Hematopoietic multipotent progenitor cell treated with erythropoietin and hydrocortisone succinate and interleukin-3 and kit ligand, for 17 days (in vitro differentiated cells): Measurements from ENCODE around the gene MARCHF10.
"Not testable (repeated sequence)": the region's sequence is repeated elsewhere in the genome, so short reads cannot be mapped to it uniquely, and the experiment has no call there.

Source experiments
- DNase-seq: peaks from one replicate; pipeline ENCODE4 v3.0.0-alpha.2; 2015; ENCODE audit warnings: low spot score

Gene MARCHF10

GRCh38 chr17:62696256-62696655, 111.9 kb downstream of the MARCHF10 start:
- no peak for DNase-seq

- DNase-seq: peak; percentile 57
Measured at GRCh38 chr17:62695093-62695738, 112.9 kb downstream of the MARCHF10 start.

- no peak for DNase-seq
Measured at GRCh38 chr17:62693616-62694409, 114.3 kb downstream of the MARCHF10 start.

GRCh38 chr17:62692721-62693431, 115.2 kb downstream of the MARCHF10 start:
- peak; percentile 90 for DNase-seq

- peak; percentile 19 for DNase-seq
Measured at GRCh38 chr17:62692159-62692651, 115.9 kb downstream of the MARCHF10 start.

GRCh38 chr17:62691589-62691915, 116.6 kb downstream of the MARCHF10 start:
- not testable (repeated sequence) for DNase-seq

GRCh38 chr17:62690168-62690897, 117.8 kb downstream of the MARCHF10 start:
- no peak for DNase-seq

- DNase-seq: no peak
Measured at GRCh38 chr17:62689441-62690167, 118.5 kb downstream of the MARCHF10 start.

- DNase-seq: no peak
Measured at GRCh38 chr17:62688398-62689160, 119.5 kb downstream of the MARCHF10 start.

GRCh38 chr17:62687997-62688396, 120.1 kb downstream of the MARCHF10 start:
- no peak for DNase-seq

GRCh38 chr17:62684179-62684578, 123.9 kb downstream of the MARCHF10 start:
- no peak for DNase-seq

- no peak for DNase-seq
Measured at GRCh38 chr17:62681939-62682381, 126.2 kb downstream of the MARCHF10 start.

GRCh38 chr17:62681061-62681938, 126.8 kb downstream of the MARCHF10 start:
- peak; percentile 82 for DNase-seq

GRCh38 chr17:62680541-62681052, 127.5 kb downstream of the MARCHF10 start:
- no peak for DNase-seq

GRCh38 chr17:62679866-62680377, 128.2 kb downstream of the MARCHF10 start:
- no peak for DNase-seq

GRCh38 chr17:62678214-62678919, 129.7 kb downstream of the MARCHF10 start:
- DNase-seq: no peak

GRCh38 chr17:62676952-62677596, 131.0 kb downstream of the MARCHF10 start:
- no peak for DNase-seq
